Measurements from ENCODE around the gene PRDM15. TPM values are rescaled to one million over a fixed set of nuclear protein-coding genes. Genes with fewer than 3 reads are reported as not detected.

Gene PRDM15
- total and polyA plus RNA-seq, 2 donors (not counting 3 experiments of a cell fraction or from before 2014, with no cell fraction given) = 11.8 to 12.9 TPM

DNA sequence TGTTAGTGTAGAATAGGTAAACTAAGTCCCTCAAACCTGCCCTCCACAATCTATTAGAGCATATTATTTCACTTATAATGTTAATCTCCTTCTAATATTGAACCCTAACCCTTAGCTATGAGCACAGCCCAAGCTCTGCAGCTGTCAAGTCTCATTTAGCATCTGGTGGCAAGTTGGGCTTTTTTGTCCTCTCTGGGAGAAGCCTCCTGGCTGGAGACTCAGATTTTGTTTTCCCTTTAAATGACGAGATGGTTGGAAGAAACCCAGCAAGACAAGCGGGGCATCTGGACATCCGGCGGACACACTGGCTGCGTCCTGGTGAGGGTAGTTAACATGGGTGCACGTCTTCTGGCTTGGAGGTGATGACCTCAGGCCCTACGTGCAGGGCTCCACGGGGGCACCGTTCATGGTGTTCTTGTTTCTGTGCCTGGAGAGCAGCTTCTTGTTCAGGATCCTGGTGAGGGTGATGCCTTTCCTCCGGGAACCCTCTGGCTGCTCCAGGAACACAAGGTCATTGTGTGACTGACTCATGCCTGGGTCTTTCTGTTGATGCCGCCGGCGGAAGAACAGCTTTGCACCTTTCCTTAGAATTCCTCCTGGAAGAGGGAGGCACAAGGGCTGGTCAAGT, 9.7 kb upstream of the PRDM15 start:
- Histone ChIP-seq H3K4me3 (replicated peaks in 1 of 3; ENCODE audit: insufficient read depth in 1 of 3, low read depth in 1 of 3, low read length in 3 of 3) (no peak overlapping the region), H3K9me1 (replicated peaks; ENCODE audit: control insufficient read depth, extremely low read depth, insufficient read depth, low read length) (no peaks in the 10 kb centered on the region), H2AFZ (ENCODE audit: low read depth, low read length) (no peak overlapping the region), H3K9me3 (replicated peaks; ENCODE audit: control insufficient read depth, insufficient read depth, low read length) (no peaks in the 10 kb centered on the region), H3K9ac (replicated peaks; ENCODE audit: extremely low read depth, insufficient read depth, low read length) (no peak overlapping the region), H3K79me2 (ENCODE audit: control insufficient read depth, insufficient read depth, low read length) (no peaks in the 10 kb centered on the region), H4K20me1 (replicated peaks; ENCODE audit: control insufficient read depth, extremely low read depth, insufficient read depth, low read length) (no peaks in the 10 kb centered on the region), H3K36me3 (ENCODE audit: control insufficient read depth in 2 of 2, extremely low read depth in 1 of 2, insufficient read depth in 2 of 2, low read length in 2 of 2) (peaks cover 0 to 11% of the 10 kb centered on the region in 2 experiments), H3K27me3 (ENCODE audit: control insufficient read depth in 2 of 2, insufficient read depth in 2 of 2, low read length in 2 of 2) (no peaks in the 10 kb centered on the region), H3K4me2 (ENCODE audit: insufficient read depth, low read length) (no peak overlapping the region), H3K4me1 (ENCODE audit: control insufficient read depth, extremely low read depth, insufficient read depth, low read length) (peaks cover 3% of the 10 kb centered on the region), H3K27ac (ENCODE audit: insufficient read depth, low read depth, low read length) (peak overlapping the region; percentile 19)
- TF ChIP-seq EZH2 (IDR thresholded peaks at IDR 0.05; ENCODE audit: borderline replicate concordance, low read depth, low read length, severe bottlenecking) = no peak
- TF ChIP-seq GATA2 (IDR thresholded peaks at IDR 0.05; ENCODE audit: insufficient read depth, insufficient read length, low read depth, low read length) = no peak
- no peak for TF ChIP-seq POLR2A (IDR thresholded peaks at IDR 0.05; ENCODE audit: low read depth, low read length)
- TF ChIP-seq FOS (IDR thresholded peaks at IDR 0.05; ENCODE audit: borderline replicate concordance, insufficient read depth, low read length) = no peak
- TF ChIP-seq, protein P1, sequence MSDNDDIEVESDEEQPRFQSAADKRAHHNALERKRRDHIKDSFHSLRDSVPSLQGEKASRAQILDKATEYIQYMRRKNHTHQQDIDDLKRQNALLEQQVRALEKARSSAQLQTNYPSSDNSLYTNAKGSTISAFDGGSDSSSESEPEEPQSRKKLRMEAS (IDR thresholded peaks at IDR 0.05; ENCODE audit: insufficient read depth, insufficient read length) = no peak
- TF ChIP-seq, protein P2, sequence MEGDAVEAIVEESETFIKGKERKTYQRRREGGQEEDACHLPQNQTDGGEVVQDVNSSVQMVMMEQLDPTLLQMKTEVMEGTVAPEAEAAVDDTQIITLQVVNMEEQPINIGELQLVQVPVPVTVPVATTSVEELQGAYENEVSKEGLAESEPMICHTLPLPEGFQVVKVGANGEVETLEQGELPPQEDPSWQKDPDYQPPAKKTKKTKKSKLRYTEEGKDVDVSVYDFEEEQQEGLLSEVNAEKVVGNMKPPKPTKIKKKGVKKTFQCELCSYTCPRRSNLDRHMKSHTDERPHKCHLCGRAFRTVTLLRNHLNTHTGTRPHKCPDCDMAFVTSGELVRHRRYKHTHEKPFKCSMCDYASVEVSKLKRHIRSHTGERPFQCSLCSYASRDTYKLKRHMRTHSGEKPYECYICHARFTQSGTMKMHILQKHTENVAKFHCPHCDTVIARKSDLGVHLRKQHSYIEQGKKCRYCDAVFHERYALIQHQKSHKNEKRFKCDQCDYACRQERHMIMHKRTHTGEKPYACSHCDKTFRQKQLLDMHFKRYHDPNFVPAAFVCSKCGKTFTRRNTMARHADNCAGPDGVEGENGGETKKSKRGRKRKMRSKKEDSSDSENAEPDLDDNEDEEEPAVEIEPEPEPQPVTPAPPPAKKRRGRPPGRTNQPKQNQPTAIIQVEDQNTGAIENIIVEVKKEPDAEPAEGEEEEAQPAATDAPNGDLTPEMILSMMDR (IDR thresholded peaks at IDR 0.05; ENCODE audit: extremely low read depth in 1 of 2, insufficient read depth in 1 of 2, low read depth in 1 of 2, low read length in 2 of 2) = no peak
- TF ChIP-seq MYC (IDR thresholded peaks at IDR 0.05; ENCODE audit: low read depth, low read length) = no peak
- no peak for TF ChIP-seq JUN (IDR thresholded peaks at IDR 0.05; ENCODE audit: borderline replicate concordance, insufficient read depth, insufficient read length, low read depth)
- intact Hi-C loops (cut with micrococcal nuclease) (no loop called here), dilution Hi-C loops (cut with MboI; ENCODE audit: extremely low pct_ligation_motif_present, low sequenced_read_pairs) (no loop called here)
- ChIA-PET POLR2A (no interaction called here), CTCF (interaction anchor here (1.0 to 1.6 kb wide), 4 partner anchors 35 to 228 kb away, joined by 3 to 4 read pairs (median 4); no protein-coding TSS in a partner anchor)
- FAIRE-seq (peak; percentile 82), DNase-seq (ENCODE audit: low read depth, low spot score) (peak; percentile 6)
- BruUV-seq (replicated peaks) = no TSS peak
